Left ventricle myocardium inferior (tissue), 1 donor: ENCODE measurements around the gene PNLIPRP3. TPM values are rescaled to one million over a fixed set of nuclear protein-coding genes. Genes with fewer than 3 reads are reported as not detected.

Experiments used
- DNase-seq: peaks from one replicate; pipeline ENCODE4 v3.0.0-alpha.2; 2020
- H3K27ac ChIP-seq: fragments of 200-600 bp; replicated peaks from 2 replicates; pipeline ENCODE4 v1.8.0; 2021
- H3K27me3 ChIP-seq: fragments of 200-600 bp; 2 replicates; pipeline ENCODE4 v1.8.0; 2021; ENCODE audit warnings: low read depth
- H3K36me3 ChIP-seq: fragments of 200-600 bp; 2 replicates; pipeline ENCODE4 v1.8.0; 2021
- H3K4me1 ChIP-seq: fragments of 200-600 bp; 2 replicates; pipeline ENCODE4 v1.8.0; 2021
- H3K4me3 ChIP-seq: fragments of 200-600 bp; 2 replicates; pipeline ENCODE4 v1.8.0; 2021; ENCODE audit warnings: mild to moderate bottlenecking, moderate library complexity
- H3K9me3 ChIP-seq: fragments of 200-600 bp; replicated peaks from 2 replicates; pipeline ENCODE4 v1.8.0; 2021
- intact Hi-C: fragments of 100-400 bp; cut with micrococcal nuclease; formaldehyde crosslinking; loops from one replicate; pipeline ENCODE4 v1.11.0; 2022
- total RNA-seq: library from RNA; stranded (reverse); fragmentation: NEBNext Ultra II Directional; extraction: Animal tissue kit (Norgen Biotek cat#: 25700); gene quantifications from one replicate; pipeline ENCODE4 v1.2.1, GENCODE V29; 2021
- TF ChIP-seq, protein P1 (sequence below): fragments of 200-600 bp; IDR thresholded peaks from 2 replicates; pipeline ENCODE4 v1.8.0; 2021; ENCODE audit warnings: antibody characterized with exemption, mild to moderate bottlenecking, borderline replicate concordance
- donor health status: DM: no; HTN: yes; CAD: no; lungs with severe emphysema.

PNLIPRP3 gene
- total RNA-seq, 1 donor from 2014 or later, result not detected

DNA sequence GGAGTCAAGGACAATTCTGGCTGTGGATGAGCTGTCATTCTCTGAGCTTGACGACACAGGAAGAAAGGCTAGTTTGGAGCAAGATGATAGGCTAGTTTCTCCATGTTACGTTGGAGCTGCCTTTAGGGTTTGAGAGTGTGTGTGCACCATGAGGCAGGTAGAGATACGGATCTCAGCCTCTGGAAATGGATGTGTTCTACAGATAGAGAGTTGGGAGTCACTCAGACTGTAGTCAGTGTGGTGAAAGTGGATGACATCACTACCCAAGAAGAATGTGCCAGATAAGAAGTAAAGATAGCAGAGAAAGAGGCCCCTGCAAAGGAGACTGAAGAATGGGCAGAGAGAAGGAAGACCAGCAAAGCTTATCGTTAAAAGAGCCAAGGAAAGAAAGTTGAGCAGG lies 42.4 kb downstream of the PNLIPRP3 start:
- no peak for DNase-seq
- H3K27ac ChIP-seq, result no peak overlapping the region
- peaks cover 5% of the 10 kb centered on the region for H3K9me3 ChIP-seq
- H3K4me3 ChIP-seq, result no peak overlapping the region
- TF ChIP-seq, protein P1, sequence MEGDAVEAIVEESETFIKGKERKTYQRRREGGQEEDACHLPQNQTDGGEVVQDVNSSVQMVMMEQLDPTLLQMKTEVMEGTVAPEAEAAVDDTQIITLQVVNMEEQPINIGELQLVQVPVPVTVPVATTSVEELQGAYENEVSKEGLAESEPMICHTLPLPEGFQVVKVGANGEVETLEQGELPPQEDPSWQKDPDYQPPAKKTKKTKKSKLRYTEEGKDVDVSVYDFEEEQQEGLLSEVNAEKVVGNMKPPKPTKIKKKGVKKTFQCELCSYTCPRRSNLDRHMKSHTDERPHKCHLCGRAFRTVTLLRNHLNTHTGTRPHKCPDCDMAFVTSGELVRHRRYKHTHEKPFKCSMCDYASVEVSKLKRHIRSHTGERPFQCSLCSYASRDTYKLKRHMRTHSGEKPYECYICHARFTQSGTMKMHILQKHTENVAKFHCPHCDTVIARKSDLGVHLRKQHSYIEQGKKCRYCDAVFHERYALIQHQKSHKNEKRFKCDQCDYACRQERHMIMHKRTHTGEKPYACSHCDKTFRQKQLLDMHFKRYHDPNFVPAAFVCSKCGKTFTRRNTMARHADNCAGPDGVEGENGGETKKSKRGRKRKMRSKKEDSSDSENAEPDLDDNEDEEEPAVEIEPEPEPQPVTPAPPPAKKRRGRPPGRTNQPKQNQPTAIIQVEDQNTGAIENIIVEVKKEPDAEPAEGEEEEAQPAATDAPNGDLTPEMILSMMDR, result no peak
- no peaks in the 10 kb centered on the region for H3K36me3 ChIP-seq
- intact Hi-C loops, result no loop called here
- H3K27me3 ChIP-seq, result peaks cover 26% of the 10 kb centered on the region
- no peaks in the 10 kb centered on the region for H3K4me1 ChIP-seq

DNA sequence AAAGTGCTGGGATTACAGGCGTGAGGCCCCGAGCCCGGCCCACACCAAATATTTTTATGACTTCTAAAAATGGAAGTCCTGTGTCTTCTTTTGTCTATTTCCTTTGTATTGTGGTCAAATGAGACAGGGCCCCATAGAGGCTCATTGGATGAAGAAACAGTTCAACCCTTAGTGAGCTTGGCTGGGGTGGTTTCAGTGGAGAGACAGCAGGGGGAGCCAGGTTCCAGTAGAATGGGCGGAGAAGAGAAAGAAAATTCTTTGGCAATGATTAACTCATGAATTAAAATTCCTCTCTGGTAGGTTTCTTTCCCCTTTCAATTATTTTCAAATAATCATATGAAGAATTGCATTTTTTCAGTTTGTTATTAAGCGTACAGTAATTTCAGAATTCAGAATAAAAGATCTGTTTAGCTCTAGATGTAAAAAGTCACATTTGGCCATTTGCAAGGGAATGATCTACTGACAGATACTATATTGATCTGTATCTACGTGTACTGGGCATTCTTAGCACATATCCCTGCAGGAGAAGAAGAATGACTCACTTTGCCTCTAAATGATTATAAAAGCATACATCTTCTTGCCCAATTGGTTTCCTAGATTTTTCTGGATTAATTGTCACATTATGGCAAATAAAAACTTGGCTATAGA lies 43.2 kb downstream of the PNLIPRP3 start:
- Histone ChIP-seq H3K27me3 (peaks cover 27% of the 10 kb centered on the region), H3K4me3 (no peak overlapping the region), H3K36me3 (no peaks in the 10 kb centered on the region), H3K27ac (no peak overlapping the region), H3K4me1 (no peaks in the 10 kb centered on the region), H3K9me3 (peaks cover 5% of the 10 kb centered on the region)
- no peak for DNase-seq
- TF ChIP-seq, protein P1, result no peak
- intact Hi-C loops, result no loop called here

DNA sequence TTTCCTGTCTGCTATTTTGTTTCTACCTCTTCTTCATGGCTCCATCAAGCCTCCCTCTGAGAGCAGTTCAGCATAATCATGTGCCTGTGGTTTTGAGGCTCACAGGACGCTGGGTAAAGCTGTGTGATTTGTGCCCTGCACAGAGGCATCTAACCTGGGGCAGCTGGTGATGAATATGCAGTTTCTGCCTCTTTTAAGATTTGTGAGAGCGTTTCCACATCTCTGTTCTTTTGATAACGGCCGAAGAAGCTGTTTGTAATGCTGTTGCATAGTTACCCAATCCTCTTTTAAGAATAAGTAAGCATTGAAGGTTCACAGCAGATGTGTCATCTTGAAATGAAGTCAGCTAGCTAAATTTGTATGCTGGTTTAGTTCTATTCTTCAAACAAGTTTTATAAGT lies 45.2 kb downstream of the PNLIPRP3 start:
- Histone ChIP-seq H3K4me1 (no peaks in the 10 kb centered on the region), H3K27me3 (peaks cover 22% of the 10 kb centered on the region), H3K27ac (no peak overlapping the region), H3K4me3 (no peak overlapping the region), H3K9me3 (peaks cover 5% of the 10 kb centered on the region), H3K36me3 (no peaks in the 10 kb centered on the region)
- DNase-seq, result no peak
- TF ChIP-seq, protein P1, result no peak
- intact Hi-C loops, result no loop called here

DNA sequence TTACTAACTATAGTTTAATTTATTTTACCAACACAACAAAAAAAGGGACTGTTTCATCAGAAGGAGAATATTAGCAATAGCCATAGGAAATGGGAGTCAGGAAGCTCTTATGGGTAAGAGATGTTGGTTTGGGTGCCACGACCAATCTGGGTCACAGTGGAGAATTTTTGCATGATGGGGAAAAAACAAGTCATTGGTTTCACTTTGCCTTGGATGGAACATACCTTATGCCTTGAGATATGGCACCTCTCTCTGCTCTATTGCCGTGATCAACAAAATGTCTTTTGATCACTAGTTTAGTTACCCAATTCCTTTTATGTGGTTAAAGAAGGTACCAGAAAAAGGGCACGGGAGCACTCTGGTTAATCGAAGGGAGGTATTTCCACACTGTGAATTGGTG lies 48.2 kb downstream of the PNLIPRP3 start:
- Histone ChIP-seq H3K4me3 (no peak overlapping the region), H3K27me3 (peaks cover 22% of the 10 kb centered on the region), H3K9me3 (peaks cover 5% of the 10 kb centered on the region), H3K4me1 (no peaks in the 10 kb centered on the region), H3K27ac (no peak overlapping the region), H3K36me3 (no peaks in the 10 kb centered on the region)
- DNase-seq, result no peak
- intact Hi-C loops, result no loop called here
- TF ChIP-seq, protein P1, result no peak

DNA sequence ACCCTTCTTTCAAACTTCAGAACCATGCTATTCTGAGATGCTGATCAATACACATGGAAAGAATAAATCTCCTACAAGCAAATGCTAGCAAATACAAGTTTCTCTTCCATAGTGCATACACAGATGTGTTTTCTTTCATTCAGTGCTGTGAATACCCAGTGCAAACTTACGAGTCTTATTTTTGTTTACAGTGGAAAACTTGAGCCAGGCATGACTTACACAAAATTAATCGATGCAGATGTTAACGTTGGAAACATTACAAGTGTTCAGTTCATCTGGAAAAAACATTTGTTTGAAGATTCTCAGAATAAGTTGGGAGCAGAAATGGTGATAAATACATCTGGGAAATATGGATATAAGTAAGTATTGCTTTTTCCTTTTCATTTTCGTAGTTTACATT lies 48.8 kb downstream of the PNLIPRP3 start:
- Histone ChIP-seq H3K36me3 (no peaks in the 10 kb centered on the region), H3K27ac (no peak overlapping the region), H3K9me3 (peaks cover 5% of the 10 kb centered on the region), H3K4me1 (no peaks in the 10 kb centered on the region), H3K4me3 (no peak overlapping the region), H3K27me3 (peaks cover 22% of the 10 kb centered on the region)
- TF ChIP-seq, protein P1, result no peak
- intact Hi-C loops, result no loop called here
- DNase-seq, result no peak
